ENCODE measurements around the gene NACAD. TPM values are rescaled to one million over a fixed set of nuclear protein-coding genes. Genes with fewer than 3 reads are reported as not detected.

Gene NACAD
- total and polyA plus RNA-seq, 4 experiments from 2014 or later = not detected

- Histone ChIP-seq H3K4me3 (ENCODE audit: low read length in 2 of 2) (no peak overlapping the region), H3K4me1 (ENCODE audit: insufficient read depth, low read length) (peaks cover 4% of the 10 kb centered on the region), H3K36me3 (ENCODE audit: insufficient read depth, low read length) (no peaks in the 10 kb centered on the region), H3K27me3 (ENCODE audit: insufficient read depth, low read length) (no peaks in the 10 kb centered on the region), H3K9me3 (ENCODE audit: control insufficient read depth in 1 of 2, low read length in 2 of 2) (no peaks in the 10 kb centered on the region), H3K27ac (ENCODE audit: low read depth, low read length) (no peak overlapping the region)
- Mint-ChIP-seq H3K9me3 (no peaks in the 10 kb centered on the region), H3K4me3 (no peak overlapping the region), H3K36me3 (no peaks in the 10 kb centered on the region), H3K4me1 (peaks cover 6 to 11% (median 9%) of the 10 kb centered on the region in 4 donors), H3K27ac (peak overlapping the region in 1 of 7 donors; percentile 31), H3K27me3 (no peaks in the 10 kb centered on the region)
- DNase-seq = no peak
- intact Hi-C loops (cut with micrococcal nuclease) = no loop called here
- ChIA-PET POLR2A (ENCODE audit: partially characterized antibody) (no interaction called here), CTCF (ENCODE audit: partially characterized antibody) (interaction anchor here (1.4 to 8.8 kb wide), 2 partner anchors 158 to 273 kb away, joined by 4 to 239 read pairs; partner anchors contain the start of gene MYO1G)
These were observed 43.1 kb upstream of the NACAD start for GRCh38 chr7:45131891-45132290.

- H3K9me3 ChIP-seq (ENCODE audit: control insufficient read depth in 1 of 2, low read length in 2 of 2) = no peaks in the 10 kb centered on the region
- no peaks in the 10 kb centered on the region for H3K27me3 Mint-ChIP-seq
- no peaks in the 10 kb centered on the region for H3K36me3 Mint-ChIP-seq
- no peak for DNase-seq
- peaks cover 2% of the 10 kb centered on the region for H3K4me1 ChIP-seq (ENCODE audit: insufficient read depth, low read length)
- peaks cover 2 to 5% (median 4%) of the 10 kb centered on the region in 4 donors for H3K4me1 Mint-ChIP-seq
- no peaks in the 10 kb centered on the region for H3K36me3 ChIP-seq (ENCODE audit: insufficient read depth, low read length)
- CTCF ChIA-PET (ENCODE audit: partially characterized antibody) = interaction anchor here (1.4 to 8.8 kb wide), 2 partner anchors 157 to 272 kb away, joined by 4 to 239 read pairs; partner anchors contain the start of gene MYO1G
- H3K27ac Mint-ChIP-seq = no peak overlapping the region
- no peak overlapping the region for H3K4me3 ChIP-seq (ENCODE audit: low read length in 2 of 2)
- intact Hi-C loops (cut with micrococcal nuclease) = no loop called here
- no peak overlapping the region for H3K27ac ChIP-seq (ENCODE audit: low read depth, low read length)
- no peaks in the 10 kb centered on the region for H3K27me3 ChIP-seq (ENCODE audit: insufficient read depth, low read length)
- no peaks in the 10 kb centered on the region for H3K9me3 Mint-ChIP-seq
- no peak overlapping the region for H3K4me3 Mint-ChIP-seq
- POLR2A ChIA-PET (ENCODE audit: partially characterized antibody) = no interaction called here
These were observed 42.1 kb upstream of the NACAD start for GRCh38 chr7:45130910-45131309.

- CTCF ChIA-PET (ENCODE audit: partially characterized antibody) = no interaction called here
- no peaks in the 10 kb centered on the region for H3K9me3 Mint-ChIP-seq
- H3K36me3 ChIP-seq (ENCODE audit: insufficient read depth, low read length) = no peaks in the 10 kb centered on the region
- no peak overlapping the region for H3K4me3 ChIP-seq (ENCODE audit: low read length in 2 of 2)
- H3K27me3 ChIP-seq (ENCODE audit: insufficient read depth, low read length) = no peaks in the 10 kb centered on the region
- no peak for DNase-seq
- H3K27me3 Mint-ChIP-seq = no peaks in the 10 kb centered on the region
- no peak overlapping the region for H3K27ac ChIP-seq (ENCODE audit: low read depth, low read length)
- no peaks in the 10 kb centered on the region for H3K9me3 ChIP-seq (ENCODE audit: control insufficient read depth in 1 of 2, low read length in 2 of 2)
- no peaks in the 10 kb centered on the region for H3K36me3 Mint-ChIP-seq
- H3K27ac Mint-ChIP-seq = peak overlapping the region in 4 of 7 donors; percentile 17 to 64 (median 37)
- peaks cover 0 to 5% (median 0%) of the 10 kb centered on the region in 4 donors for H3K4me1 Mint-ChIP-seq
- POLR2A ChIA-PET (ENCODE audit: partially characterized antibody) = no interaction called here
- H3K4me3 Mint-ChIP-seq = no peak overlapping the region
- H3K4me1 ChIP-seq (ENCODE audit: insufficient read depth, low read length) = no peaks in the 10 kb centered on the region
- intact Hi-C loops (cut with micrococcal nuclease) = no loop called here
These were observed 41.1 kb upstream of the NACAD start for GRCh38 chr7:45129906-45130305.

GRCh38 chr7:45129181-45129800 lies 40.5 kb upstream of the NACAD start:
- no peaks in the 10 kb centered on the region for H3K27me3 Mint-ChIP-seq
- H3K36me3 Mint-ChIP-seq = no peaks in the 10 kb centered on the region
- H3K27ac Mint-ChIP-seq = peak overlapping the region in 3 of 7 donors; percentile 65 to 71 (median 70)
- Histone ChIP-seq H3K4me1 (ENCODE audit: insufficient read depth, low read length) (peaks cover 2% of the 10 kb centered on the region), H3K36me3 (ENCODE audit: insufficient read depth, low read length) (no peaks in the 10 kb centered on the region), H3K4me3 (ENCODE audit: low read length in 2 of 2) (no peak overlapping the region), H3K27ac (ENCODE audit: low read depth, low read length) (no peak overlapping the region), H3K27me3 (ENCODE audit: insufficient read depth, low read length) (no peaks in the 10 kb centered on the region), H3K9me3 (ENCODE audit: control insufficient read depth in 1 of 2, low read length in 2 of 2) (no peaks in the 10 kb centered on the region)
- DNase-seq = no peak
- CTCF ChIA-PET (ENCODE audit: partially characterized antibody) = no interaction called here
- H3K4me1 Mint-ChIP-seq = peaks cover 0 to 5% (median 0%) of the 10 kb centered on the region in 4 donors
- no peak overlapping the region for H3K4me3 Mint-ChIP-seq
- POLR2A ChIA-PET (ENCODE audit: partially characterized antibody) = no interaction called here
- intact Hi-C loops (cut with micrococcal nuclease) = no loop called here
- H3K9me3 Mint-ChIP-seq = no peaks in the 10 kb centered on the region

GRCh38 chr7:45126920-45127319 lies 38.2 kb upstream of the NACAD start:
- H3K4me1 ChIP-seq (ENCODE audit: insufficient read depth, low read length) = peaks cover 25% of the 10 kb centered on the region
- no peak for DNase-seq
- Mint-ChIP-seq H3K9me3 (peaks cover 0 to 2% (median 0%) of the 10 kb centered on the region in 8 donors), H3K27me3 (no peaks in the 10 kb centered on the region), H3K4me1 (peaks cover 14 to 22% (median 17%) of the 10 kb centered on the region in 4 donors), H3K36me3 (no peaks in the 10 kb centered on the region), H3K4me3 (no peak overlapping the region), H3K27ac (peak overlapping the region in 1 of 7 donors; percentile 47)
- CTCF ChIA-PET (ENCODE audit: partially characterized antibody) = interaction anchor here (1.6 kb wide), 1 partner anchor 153 kb away, joined by 10 read pairs; no protein-coding TSS in a partner anchor
- H3K9me3 ChIP-seq (ENCODE audit: control insufficient read depth in 1 of 2, low read length in 2 of 2) = no peaks in the 10 kb centered on the region
- H3K27me3 ChIP-seq (ENCODE audit: insufficient read depth, low read length) = no peaks in the 10 kb centered on the region
- no peak overlapping the region for H3K4me3 ChIP-seq (ENCODE audit: low read length in 2 of 2)
- H3K36me3 ChIP-seq (ENCODE audit: insufficient read depth, low read length) = no peaks in the 10 kb centered on the region
- POLR2A ChIA-PET (ENCODE audit: partially characterized antibody) = no interaction called here
- intact Hi-C loops (cut with micrococcal nuclease) = no loop called here
- H3K27ac ChIP-seq (ENCODE audit: low read depth, low read length) = no peak overlapping the region

- H3K36me3 Mint-ChIP-seq = no peaks in the 10 kb centered on the region
- H3K4me3 Mint-ChIP-seq = no peak overlapping the region
- H3K27me3 ChIP-seq (ENCODE audit: insufficient read depth, low read length) = no peaks in the 10 kb centered on the region
- H3K9me3 ChIP-seq (ENCODE audit: control insufficient read depth in 1 of 2, low read length in 2 of 2) = no peaks in the 10 kb centered on the region
- peaks cover 0 to 3% (median 0%) of the 10 kb centered on the region in 8 donors for H3K9me3 Mint-ChIP-seq
- no peaks in the 10 kb centered on the region for H3K36me3 ChIP-seq (ENCODE audit: insufficient read depth, low read length)
- H3K4me3 ChIP-seq (ENCODE audit: low read length in 2 of 2) = no peak overlapping the region
- H3K27ac ChIP-seq (ENCODE audit: low read depth, low read length) = no peak overlapping the region
- peaks cover 14 to 26% (median 17%) of the 10 kb centered on the region in 4 donors for H3K4me1 Mint-ChIP-seq
- ChIA-PET CTCF (ENCODE audit: partially characterized antibody) (interaction anchor here (4.6 kb wide), 1 partner anchor 9 kb away, joined by 19 read pairs; no protein-coding TSS in a partner anchor), POLR2A (ENCODE audit: partially characterized antibody) (interaction anchor here (1.1 to 4.2 kb wide), 2 partner anchors 8 to 15 kb away, joined by 3 to 32 read pairs; partner anchors contain the start of gene TBRG4)
- H3K27me3 Mint-ChIP-seq = no peaks in the 10 kb centered on the region
- no peak for DNase-seq
- H3K4me1 ChIP-seq (ENCODE audit: insufficient read depth, low read length) = peaks cover 26% of the 10 kb centered on the region
- peak overlapping the region in 2 of 7 donors; percentile 27 to 76 for H3K27ac Mint-ChIP-seq
- intact Hi-C loops (cut with micrococcal nuclease) = no loop called here
These were observed 37.4 kb upstream of the NACAD start for GRCh38 chr7:45126201-45126600.

- H3K4me1 ChIP-seq (ENCODE audit: insufficient read depth, low read length) = peaks cover 26% of the 10 kb centered on the region
- POLR2A ChIA-PET (ENCODE audit: partially characterized antibody) = interaction anchor here (1.1 to 4.2 kb wide), 2 partner anchors 8 to 14 kb away, joined by 3 to 32 read pairs; partner anchors contain the start of gene TBRG4
- CTCF ChIA-PET (ENCODE audit: partially characterized antibody) = interaction anchor here (4.6 kb wide), 1 partner anchor 10 kb away, joined by 19 read pairs; no protein-coding TSS in a partner anchor
- no peak overlapping the region for H3K27ac ChIP-seq (ENCODE audit: low read depth, low read length)
- intact Hi-C loops (cut with micrococcal nuclease) = no loop called here
- no peak overlapping the region for H3K4me3 ChIP-seq (ENCODE audit: low read length in 2 of 2)
- Mint-ChIP-seq H3K27ac (peak overlapping the region in 2 of 7 donors; percentile 50 to 70), H3K27me3 (no peaks in the 10 kb centered on the region), H3K36me3 (no peaks in the 10 kb centered on the region), H3K9me3 (peaks cover 0 to 4% (median 0%) of the 10 kb centered on the region in 8 donors), H3K4me3 (no peak overlapping the region), H3K4me1 (peaks cover 14 to 27% (median 18%) of the 10 kb centered on the region in 4 donors)
- H3K9me3 ChIP-seq (ENCODE audit: control insufficient read depth in 1 of 2, low read length in 2 of 2) = no peaks in the 10 kb centered on the region
- DNase-seq = no peak
- H3K27me3 ChIP-seq (ENCODE audit: insufficient read depth, low read length) = no peaks in the 10 kb centered on the region
- H3K36me3 ChIP-seq (ENCODE audit: insufficient read depth, low read length) = no peaks in the 10 kb centered on the region
These were observed 36.6 kb upstream of the NACAD start for GRCh38 chr7:45125193-45125904.
